SU-DHL-6 (cell line): ENCODE measurements around the gene COL4A1.

Experiments used
- EZH2phosphoT487 ChIP-seq: fragments of 200-600 bp; sonication (generic), shearing (Covaris generic); conservative IDR thresholded peaks from 2 replicates; pipeline ENCODE4 v1.6.1; 2018; ENCODE audit warnings: mild to moderate bottlenecking, antibody characterized with exemption, low read length, moderate library complexity, mixed read lengths
- TF ChIP-seq, protein P1 (sequence below): fragments of 200-600 bp; sonication (generic); IDR thresholded peaks from one replicate; pipeline ENCODE4 v1.5.1; 2017; ENCODE audit warnings: antibody characterized with exemption, mild to moderate bottlenecking, low read length, moderate library complexity; ENCODE audit not compliant: insufficient read depth, poor library complexity, severe bottlenecking

GRCh38 chr13:110273254-110273653, 33.7 kb downstream of the COL4A1 start:
- TF ChIP-seq EZH2phosphoT487 = no peak
- TF ChIP-seq, protein P1, sequence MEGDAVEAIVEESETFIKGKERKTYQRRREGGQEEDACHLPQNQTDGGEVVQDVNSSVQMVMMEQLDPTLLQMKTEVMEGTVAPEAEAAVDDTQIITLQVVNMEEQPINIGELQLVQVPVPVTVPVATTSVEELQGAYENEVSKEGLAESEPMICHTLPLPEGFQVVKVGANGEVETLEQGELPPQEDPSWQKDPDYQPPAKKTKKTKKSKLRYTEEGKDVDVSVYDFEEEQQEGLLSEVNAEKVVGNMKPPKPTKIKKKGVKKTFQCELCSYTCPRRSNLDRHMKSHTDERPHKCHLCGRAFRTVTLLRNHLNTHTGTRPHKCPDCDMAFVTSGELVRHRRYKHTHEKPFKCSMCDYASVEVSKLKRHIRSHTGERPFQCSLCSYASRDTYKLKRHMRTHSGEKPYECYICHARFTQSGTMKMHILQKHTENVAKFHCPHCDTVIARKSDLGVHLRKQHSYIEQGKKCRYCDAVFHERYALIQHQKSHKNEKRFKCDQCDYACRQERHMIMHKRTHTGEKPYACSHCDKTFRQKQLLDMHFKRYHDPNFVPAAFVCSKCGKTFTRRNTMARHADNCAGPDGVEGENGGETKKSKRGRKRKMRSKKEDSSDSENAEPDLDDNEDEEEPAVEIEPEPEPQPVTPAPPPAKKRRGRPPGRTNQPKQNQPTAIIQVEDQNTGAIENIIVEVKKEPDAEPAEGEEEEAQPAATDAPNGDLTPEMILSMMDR = no peak
